GM18517 (cell line): Measurements from ENCODE around the gene INSM2.

ENCODE experiments used
- ATAC-seq: cut with Tn5 transposase; IDR thresholded peaks from one replicate; pipeline ENCODE4 v1.9.1; 2021; ENCODE audit warnings: mild to moderate bottlenecking, moderate library complexity; ENCODE audit not compliant: unreplicated experiment

The INSM2 gene, protein sequence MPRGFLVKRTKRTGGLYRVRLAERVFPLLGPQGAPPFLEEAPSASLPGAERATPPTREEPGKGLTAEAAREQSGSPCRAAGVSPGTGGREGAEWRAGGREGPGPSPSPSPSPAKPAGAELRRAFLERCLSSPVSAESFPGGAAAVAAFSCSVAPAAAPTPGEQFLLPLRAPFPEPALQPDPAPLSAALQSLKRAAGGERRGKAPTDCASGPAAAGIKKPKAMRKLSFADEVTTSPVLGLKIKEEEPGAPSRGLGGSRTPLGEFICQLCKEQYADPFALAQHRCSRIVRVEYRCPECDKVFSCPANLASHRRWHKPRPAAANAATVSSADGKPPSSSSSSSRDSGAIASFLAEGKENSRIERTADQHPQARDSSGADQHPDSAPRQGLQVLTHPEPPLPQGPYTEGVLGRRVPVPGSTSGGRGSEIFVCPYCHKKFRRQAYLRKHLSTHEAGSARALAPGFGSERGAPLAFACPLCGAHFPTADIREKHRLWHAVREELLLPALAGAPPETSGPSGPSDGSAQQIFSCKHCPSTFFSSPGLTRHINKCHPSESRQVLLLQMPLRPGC

DNA sequence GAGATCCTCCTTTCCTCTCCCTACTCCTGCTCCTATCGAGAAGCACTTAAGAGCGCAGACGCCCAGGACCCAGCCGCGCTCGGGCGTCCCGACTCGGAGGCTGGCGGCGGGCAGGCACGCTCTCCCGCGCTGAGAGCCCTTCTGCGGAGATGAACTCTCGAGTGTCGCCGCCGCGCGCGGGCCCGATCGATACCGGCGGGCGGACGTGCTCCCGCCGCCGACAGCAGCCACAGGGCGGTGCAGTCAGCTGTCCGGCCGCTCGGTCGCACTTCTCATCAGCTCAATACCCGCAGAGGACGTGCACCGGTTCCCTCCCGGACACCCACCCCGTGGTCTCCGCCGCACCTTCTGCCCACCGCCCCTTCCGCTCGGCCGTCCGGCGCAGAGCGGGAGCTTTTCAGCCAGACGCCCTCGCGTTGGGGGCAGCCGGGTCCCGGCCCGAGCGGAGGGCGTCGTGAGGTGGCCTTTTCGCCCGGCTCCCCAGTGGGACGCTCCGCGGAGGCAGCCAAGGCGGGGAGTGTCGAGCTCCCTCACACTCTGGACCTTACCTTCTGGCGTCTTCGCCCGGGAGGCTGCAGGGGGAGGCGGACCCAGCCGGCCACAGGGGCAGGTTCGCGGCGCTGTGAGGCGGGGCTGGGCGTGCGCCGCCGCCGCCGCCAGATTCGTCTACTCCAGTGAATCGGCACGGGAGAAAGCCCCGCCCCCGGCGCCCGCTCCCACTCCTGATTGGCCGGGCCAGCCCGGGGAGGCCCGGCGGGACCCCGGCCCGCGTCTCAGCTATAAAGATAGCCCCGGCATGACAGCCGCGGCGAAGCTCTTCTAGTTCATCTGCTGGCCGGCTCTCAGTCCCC is at the start of gene INSM2:
INSM2 (plus strand) TSS at position 808 of the 851 bp plus-strand sequence. CDS start 89 bp downstream, outside the sequence.
- ATAC-seq = peak; percentile 66

DNA sequence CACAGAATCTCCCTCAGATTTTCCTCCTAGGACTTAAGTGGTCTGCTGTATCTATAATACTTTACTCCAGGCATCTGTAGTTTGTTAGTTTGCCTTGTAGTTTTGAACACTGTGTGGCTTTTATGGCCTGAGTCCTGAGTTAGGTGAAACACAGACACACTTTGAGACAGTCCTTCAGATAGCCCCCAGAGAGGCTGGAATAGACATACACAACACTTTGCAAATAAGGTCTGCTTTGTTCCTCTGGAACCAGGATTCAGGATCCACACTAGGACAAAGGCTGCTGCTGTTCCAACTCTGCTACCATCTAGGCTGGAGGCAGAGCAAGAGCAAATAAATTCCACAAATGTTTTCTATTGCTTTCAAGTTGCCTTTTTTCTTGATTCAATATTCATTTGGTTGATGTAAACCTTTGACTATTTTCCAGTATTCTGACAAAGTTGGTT is 41.4 kb upstream of the INSM2 start:
- no peak for ATAC-seq

DNA sequence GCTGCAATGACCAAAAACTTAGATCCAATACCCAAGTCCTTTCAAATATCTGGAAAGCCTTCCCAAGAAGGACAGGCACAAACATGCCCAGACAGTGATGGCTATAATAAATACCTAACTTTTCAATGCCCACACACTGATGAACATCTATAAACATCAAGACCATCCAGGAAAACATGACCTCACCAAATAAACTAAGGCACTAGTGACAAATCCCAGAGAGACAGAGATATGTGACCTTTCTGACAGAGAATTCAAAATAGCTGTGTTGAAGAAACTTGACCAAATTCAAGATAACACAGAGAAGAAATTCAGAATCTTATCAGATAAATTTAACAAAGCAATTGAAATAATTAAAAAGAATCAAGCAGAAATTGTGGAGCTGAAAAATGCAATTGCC is 38.7 kb upstream of the INSM2 start:
- no peak for ATAC-seq

DNA sequence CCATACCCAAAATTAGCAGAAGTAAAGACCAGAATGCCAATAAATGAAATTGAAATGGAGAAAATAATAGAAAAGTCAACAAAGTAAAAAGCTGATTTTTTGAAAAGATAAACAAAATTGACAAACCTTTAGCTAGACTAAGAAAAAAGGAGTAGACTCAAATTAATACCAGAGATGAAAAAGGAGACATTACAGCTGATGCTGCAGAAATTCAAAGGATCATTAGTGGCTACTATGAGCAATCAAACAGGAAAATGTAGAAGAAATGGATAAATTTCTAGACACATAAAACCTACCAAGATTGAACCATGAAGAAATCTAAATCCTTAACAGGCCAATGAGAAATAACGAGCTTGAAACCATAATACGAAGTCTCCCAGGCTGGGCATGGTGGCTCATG is 34.8 kb upstream of the INSM2 start:
- ATAC-seq = no peak

DNA sequence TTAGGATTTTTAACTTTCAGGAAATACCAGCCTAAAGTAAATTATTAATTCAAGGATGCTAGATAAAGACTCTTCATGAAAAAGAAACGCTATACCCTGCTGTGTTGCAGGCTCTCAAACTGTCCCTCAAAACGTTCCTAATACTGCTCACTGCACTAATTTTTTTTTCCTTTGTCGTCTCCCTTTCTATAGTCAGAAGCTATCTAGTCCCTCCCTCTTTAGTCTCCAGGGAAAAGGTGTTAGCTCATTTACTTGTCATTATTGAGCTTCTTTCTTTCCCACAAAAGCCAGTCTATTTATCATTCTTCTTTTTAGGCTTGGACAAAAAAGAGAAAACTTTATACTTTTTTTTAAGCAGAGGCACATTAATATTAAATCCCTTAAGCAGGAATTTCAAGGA is 30.3 kb upstream of the INSM2 start:
- no peak for ATAC-seq

DNA sequence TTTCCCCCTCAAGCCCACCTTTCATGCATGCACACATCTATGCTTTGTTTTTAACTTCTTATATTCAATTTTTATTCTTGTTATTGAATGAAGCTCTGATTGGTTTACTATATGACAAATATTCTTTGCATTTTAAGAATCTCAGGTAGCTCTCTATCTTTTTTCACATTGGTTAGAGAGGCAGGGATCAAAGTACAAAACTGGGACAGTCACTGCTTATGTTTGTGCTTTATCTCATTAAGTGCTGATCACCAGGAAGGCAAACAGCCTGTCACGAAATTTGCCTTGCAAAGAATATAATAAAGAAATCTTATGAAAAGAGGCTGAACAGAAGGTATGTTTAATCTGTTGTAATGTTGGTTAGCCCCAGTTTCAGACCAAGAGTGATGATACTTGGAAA is 29.7 kb upstream of the INSM2 start:
- no peak for ATAC-seq

DNA sequence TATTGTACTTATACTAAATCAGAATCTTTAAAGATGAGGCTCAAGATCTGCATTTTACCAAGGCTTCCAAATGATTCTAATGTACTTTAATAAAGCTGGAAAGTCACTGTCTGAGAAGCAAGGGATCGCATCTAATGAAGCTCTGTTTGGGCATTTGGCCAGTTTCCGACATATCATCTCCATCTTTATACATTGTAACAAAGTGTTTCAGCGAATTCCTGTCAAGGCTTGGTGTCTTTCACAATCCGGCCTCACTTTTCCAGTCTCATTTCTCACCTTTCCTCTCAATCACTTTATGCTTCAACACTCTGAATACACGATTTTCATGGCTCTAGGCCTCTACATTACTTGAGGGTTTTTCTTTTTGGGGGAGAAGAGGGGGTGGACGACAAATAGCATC is 27.5 kb upstream of the INSM2 start:
- no peak for ATAC-seq

DNA sequence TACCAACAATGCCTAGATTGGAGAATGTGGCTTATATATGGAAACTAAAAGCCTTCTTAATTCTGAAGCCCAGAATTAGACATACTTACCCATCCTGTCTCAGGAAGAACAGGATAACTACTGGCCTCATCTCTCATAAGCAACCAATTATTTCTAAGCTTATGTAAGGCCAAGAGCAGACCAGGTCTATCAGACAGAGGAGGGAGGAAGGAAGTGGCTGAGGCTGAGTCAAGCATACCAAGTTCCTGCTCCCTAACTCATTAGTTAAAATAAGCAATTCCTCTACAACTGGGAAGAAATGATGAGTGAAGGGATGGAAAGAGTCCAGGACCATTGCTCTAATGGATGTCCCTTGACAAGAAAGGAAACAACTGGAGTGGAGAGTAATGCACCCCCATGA is 27.0 kb upstream of the INSM2 start:
- ATAC-seq = no peak

DNA sequence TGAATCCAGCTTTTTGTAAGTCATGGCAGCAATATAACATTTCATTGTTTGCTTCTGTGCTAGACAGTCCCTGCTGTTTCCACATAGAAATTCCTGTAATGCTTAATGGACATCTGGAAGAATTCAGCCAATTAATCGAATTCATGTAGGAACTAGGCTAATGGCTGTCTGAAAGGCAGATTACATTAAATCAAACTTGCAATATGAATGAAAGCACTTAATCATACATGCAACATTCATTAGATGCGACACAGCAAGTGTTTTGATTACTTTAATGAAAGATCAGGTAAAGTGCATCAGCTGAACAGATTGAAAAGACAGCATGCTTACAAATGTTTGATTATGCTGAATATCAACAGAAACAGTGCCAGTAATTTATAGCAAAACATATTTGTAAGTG is 24.1 kb upstream of the INSM2 start:
- ATAC-seq = no peak

DNA sequence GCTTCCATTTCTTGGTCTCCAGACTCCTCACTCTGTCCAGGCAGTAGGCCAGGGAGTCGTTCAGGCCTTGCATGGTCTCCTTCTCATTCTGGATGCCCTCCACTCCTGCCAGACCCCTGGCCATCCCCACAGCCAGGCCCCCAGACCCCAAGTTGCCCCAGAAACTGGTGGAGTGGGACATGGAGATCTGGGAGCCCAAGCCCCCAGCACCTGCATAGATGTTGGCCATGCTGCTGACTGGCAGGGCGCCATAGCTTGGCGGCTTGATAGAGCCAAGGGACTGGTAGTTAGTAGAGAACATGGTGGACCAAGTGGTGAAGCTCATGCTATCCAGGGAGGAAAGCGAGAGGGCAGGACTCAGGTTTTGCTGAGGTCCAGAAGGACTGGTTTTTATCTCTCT is 21.2 kb upstream of the INSM2 start:
- ATAC-seq = no peak

DNA sequence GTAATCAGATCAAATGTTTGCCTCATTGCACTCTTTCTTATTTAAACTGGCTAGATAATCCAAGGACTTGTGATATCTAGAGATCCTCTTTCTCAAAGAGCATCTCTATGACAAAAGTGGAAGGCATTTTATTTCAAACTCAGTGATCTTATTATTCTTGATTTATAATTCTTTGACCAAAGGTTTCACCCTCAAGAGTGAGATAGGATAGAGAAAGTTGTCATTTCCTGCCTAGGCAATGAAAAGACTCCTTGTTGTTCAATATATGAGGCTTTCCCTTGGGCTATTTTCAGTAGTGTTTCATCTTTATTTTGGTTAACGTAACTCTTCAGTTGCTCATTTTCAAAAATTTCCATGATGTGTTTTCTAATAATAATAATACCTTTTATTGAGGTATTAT is 18.0 kb upstream of the INSM2 start:
- ATAC-seq = no peak

DNA sequence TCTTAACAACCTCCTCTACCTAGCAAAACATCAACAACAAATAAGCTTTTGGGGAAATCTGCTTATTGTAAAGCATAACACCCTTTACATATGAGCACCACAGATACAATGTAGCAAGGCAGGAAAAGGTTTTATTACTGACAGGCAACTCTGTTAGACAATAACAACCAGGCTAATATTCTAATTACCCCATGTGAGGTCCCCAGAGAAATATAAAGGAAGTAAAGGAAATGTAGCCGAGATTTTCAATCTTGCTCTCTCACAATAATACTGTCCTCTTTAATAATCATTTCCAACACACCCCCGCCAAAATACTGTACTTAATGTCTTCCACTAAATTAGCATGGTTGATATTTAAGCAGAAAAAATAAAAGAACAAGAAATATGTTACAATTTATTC is 14.0 kb upstream of the INSM2 start:
- ATAC-seq = no peak

DNA sequence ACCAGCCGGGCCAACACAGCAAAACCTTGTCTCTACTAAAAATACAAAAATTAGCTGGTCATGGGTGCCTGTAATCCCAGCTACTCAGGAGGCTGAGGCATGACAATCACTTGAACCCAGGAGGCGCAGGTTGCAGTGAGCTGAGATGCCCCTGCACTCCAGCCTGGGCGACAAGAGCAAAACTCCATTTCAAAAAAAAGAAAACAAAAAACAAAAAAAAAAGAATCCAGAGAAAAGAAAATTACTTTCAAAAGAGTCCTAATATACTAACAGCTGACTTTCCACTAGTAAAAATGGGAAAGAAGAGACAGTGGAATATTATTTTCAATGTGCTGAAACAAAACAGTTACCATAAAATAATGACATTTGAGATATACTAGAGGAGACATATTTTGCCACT is 8.3 kb upstream of the INSM2 start:
- no peak for ATAC-seq

DNA sequence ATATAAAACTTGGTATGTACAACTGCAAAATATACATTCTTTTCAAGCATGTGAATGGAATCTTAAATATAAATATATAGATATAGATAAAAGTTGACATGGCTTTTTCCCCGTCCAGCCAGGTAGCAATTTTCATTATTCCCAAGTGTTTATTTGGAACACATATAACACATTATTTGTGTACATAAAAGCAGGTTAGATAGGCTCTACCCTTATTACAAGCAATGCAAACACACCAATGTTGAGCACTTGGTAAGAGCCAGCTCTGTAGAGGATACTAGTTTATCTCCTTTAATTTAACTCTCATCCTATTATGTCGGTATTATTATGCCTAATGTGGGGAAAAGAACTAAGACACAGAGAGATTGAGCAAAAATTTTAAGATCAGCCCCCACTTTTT is 7.0 kb upstream of the INSM2 start:
- no peak for ATAC-seq

DNA sequence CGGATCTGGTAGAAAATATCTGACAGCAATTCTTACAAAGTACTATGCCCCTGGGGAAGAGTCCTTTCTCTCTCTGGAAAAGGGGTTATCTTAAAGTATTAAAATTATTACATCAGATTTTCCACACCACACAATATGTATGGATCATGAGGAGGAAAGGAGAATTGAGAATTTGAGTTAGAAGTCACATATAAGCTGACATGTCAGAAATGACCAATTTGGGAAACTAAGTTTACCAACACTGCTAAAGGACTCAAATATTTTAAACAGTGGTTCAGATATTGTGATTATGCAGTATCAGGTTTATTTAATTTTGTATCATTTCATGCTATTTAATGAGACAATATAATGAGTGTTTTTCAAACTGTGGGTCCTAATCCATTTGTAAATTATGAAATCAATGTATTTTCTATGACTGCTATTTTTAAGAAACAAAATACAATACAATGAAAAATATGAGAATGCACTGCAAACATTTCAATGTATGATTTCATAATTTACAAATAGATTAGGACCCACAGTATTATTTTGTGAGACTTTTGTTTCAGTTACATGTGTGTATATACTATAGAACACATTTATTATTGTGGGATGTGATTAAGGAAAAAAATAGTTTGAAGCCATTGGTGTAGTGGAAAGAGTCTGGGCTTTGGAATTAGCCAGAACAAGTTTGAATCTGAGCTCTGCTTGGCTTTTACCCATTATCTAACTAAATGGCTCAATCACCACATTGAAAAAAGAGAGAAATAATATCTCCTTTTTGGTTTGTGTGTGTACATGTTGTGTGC is 1.8 kb upstream of the INSM2 start:
- no peak for ATAC-seq

DNA sequence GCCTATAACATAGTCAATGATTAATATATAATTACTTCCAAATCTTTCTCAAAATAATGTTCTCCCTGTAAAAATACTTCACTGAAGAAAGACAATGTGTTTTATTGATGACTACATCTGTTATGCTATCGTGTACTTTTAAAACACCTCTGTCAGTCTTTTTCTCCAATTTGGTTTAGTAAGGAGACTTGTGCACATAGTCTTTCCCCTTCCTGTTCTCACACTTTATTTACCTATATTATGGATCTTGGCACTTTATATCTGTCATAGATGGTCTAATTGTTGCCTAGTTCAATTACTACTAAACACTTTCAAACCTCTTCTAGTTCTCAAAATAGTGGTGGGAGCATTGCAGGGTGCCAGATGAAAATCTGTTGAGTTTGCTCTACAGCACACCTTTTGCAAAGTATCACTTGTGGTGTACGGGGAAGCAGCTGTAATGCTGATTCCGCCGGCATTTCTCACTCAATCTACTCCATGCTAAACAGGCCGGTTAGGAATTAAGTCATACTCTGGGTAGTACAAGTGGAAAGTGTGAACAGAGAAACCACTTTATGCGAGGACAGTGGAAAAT is 1.1 kb upstream of the INSM2 start:
- no peak for ATAC-seq

DNA sequence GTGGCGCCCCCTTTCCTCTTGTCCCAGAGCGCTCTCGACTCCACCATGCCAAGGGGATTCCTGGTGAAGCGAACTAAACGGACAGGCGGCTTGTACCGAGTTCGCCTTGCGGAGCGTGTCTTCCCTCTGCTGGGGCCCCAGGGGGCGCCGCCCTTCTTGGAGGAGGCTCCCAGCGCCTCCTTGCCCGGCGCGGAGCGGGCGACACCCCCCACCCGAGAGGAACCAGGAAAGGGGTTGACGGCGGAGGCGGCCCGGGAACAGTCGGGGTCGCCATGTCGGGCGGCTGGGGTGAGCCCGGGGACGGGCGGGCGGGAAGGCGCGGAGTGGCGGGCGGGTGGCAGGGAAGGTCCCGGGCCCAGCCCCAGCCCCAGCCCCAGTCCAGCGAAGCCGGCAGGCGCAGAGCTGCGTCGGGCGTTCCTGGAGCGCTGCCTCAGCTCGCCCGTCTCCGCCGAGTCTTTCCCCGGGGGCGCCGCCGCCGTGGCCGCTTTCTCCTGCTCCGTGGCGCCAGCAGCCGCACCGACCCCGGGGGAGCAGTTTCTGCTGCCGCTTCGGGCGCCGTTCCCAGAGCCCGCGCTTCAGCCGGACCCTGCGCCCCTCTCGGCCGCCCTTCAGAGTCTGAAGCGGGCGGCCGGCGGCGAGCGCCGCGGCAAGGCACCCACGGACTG is 376 bp downstream of the INSM2 start:
- ATAC-seq = peak; percentile 13

DNA sequence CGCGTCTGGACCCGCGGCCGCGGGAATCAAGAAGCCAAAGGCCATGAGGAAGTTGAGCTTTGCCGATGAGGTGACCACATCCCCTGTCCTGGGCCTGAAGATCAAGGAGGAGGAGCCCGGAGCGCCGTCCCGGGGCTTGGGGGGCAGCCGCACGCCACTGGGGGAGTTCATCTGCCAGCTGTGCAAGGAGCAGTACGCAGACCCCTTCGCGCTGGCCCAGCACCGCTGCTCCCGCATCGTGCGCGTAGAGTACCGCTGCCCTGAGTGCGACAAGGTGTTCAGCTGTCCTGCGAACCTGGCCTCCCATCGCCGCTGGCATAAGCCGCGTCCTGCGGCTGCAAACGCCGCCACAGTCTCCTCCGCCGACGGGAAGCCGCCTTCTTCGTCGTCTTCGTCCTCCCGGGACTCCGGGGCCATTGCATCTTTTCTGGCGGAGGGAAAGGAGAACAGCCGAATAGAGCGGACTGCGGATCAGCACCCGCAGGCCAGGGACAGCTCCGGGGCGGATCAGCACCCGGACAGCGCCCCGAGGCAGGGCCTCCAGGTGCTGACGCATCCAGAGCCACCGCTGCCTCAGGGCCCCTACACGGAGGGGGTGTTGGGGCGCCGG is 1.0 kb downstream of the INSM2 start:
- ATAC-seq = peak; percentile 1

DNA sequence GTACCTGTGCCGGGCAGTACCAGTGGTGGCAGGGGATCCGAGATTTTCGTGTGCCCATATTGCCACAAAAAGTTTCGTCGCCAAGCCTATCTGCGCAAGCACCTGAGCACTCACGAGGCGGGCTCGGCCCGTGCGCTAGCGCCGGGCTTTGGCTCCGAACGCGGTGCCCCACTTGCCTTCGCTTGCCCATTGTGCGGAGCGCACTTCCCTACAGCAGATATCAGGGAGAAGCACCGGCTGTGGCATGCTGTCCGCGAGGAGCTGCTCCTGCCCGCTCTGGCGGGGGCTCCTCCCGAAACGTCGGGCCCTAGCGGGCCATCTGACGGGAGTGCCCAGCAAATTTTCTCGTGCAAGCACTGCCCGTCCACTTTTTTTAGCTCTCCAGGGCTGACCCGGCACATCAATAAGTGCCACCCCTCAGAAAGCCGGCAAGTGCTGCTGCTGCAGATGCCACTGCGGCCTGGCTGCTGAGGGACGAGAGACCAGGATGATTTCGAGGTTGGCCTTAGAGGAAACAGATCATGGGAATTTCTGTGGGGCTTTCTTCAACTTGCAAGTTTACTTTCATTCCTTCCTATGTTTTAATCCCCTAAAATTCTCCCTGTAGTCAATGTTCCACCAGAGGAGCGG is 1.6 kb downstream of the INSM2 start:
- no peak for ATAC-seq
